Cardiac fibroblast (primary cell): ENCODE data around the gene GAMT.

Source experiments
- DNase-seq, 2 donors: peaks; one replicate each; pipeline versions ENCODE4 v3.0.0 to v3.0.0-alpha.2; 2010; ENCODE audit warnings: low read depth in 2 of 2
- H3K4me3 ChIP-seq, 2 donors: replicated peaks in 1 of 2; 1 replicate in 1 of 2; 2 replicates in 1 of 2; pipeline ENCODE4 v1.5.1; 2011; ENCODE audit warnings: low read depth in 2 of 2, low read length in 2 of 2, mild to moderate bottlenecking in 2 of 2, moderate library complexity in 1 of 2
- CTCF ChIP-seq: IDR thresholded peaks from one replicate; pipeline ENCODE4 v1.5.1; 2011; ENCODE audit warnings: low read depth, mild to moderate bottlenecking, low read length, inconsistent platforms

The GAMT gene

GRCh38 chr19:1418496-1418775 lies 17.1 kb upstream of the GAMT start:
- TF ChIP-seq CTCF: no peak
- no peak overlapping the region for H3K4me3 ChIP-seq
- no peak for DNase-seq

GRCh38 chr19:1417681-1418495 lies 16.5 kb upstream of the GAMT start:
- DNase-seq: no peak
- TF ChIP-seq CTCF: no peak
- H3K4me3 ChIP-seq: no peak overlapping the region

- H3K4me3 ChIP-seq: no peak overlapping the region
- TF ChIP-seq CTCF: no peak
- no peak for DNase-seq
Observed at GRCh38 chr19:1417145-1417544, 15.8 kb upstream of the GAMT start.

GRCh38 chr19:1416014-1416841 lies 14.9 kb upstream of the GAMT start:
- TF ChIP-seq CTCF: no peak
- DNase-seq: peak in 1 of 2 donors; percentile 69
- H3K4me3 ChIP-seq: no peak overlapping the region

- no peak overlapping the region for H3K4me3 ChIP-seq
- DNase-seq: no peak
- no peak for TF ChIP-seq CTCF
Observed at GRCh38 chr19:1412995-1413800, 11.9 kb upstream of the GAMT start.

GRCh38 chr19:1412323-1412923 lies 11.1 kb upstream of the GAMT start:
- H3K4me3 ChIP-seq: no peak overlapping the region
- no peak for DNase-seq
- no peak for TF ChIP-seq CTCF
